ENCODE results near the gene CHN2.

The CHN2 gene

GRCh38 chr7:29335188-29336083 lies 140.9 kb downstream of the CHN2 start:
- no peak for DNase-seq (ENCODE audit: low read depth)

- DNase-seq (ENCODE audit: low read depth) = no peak
Measured at GRCh38 chr7:29337546-29338116, 143.1 kb downstream of the CHN2 start.

GRCh38 chr7:29340696-29341095 lies 146.1 kb downstream of the CHN2 start:
- no peak for DNase-seq (ENCODE audit: low read depth)

- DNase-seq (ENCODE audit: low read depth) = no peak
Measured at GRCh38 chr7:29341156-29341555, 146.6 kb downstream of the CHN2 start.

- no peak for DNase-seq (ENCODE audit: low read depth)
Measured at GRCh38 chr7:29342761-29343160, 148.2 kb downstream of the CHN2 start.

GRCh38 chr7:29343399-29343798 lies 148.8 kb downstream of the CHN2 start:
- DNase-seq (ENCODE audit: low read depth) = no peak

- no peak for DNase-seq (ENCODE audit: low read depth)
Measured at GRCh38 chr7:29344334-29344978, 149.9 kb downstream of the CHN2 start.

GRCh38 chr7:29345590-29345989 lies 151.0 kb downstream of the CHN2 start:
- DNase-seq (ENCODE audit: low read depth) = no peak

GRCh38 chr7:29346231-29346978 lies 151.8 kb downstream of the CHN2 start:
- no peak for DNase-seq (ENCODE audit: low read depth)

- no peak for DNase-seq (ENCODE audit: low read depth)
Measured at GRCh38 chr7:29349362-29349761, 154.8 kb downstream of the CHN2 start.

- DNase-seq (ENCODE audit: low read depth) = no peak
Measured at GRCh38 chr7:29350351-29350750, 155.8 kb downstream of the CHN2 start.

GRCh38 chr7:29352041-29352440 lies 157.5 kb downstream of the CHN2 start:
- no peak for DNase-seq (ENCODE audit: low read depth)

- DNase-seq (ENCODE audit: low read depth) = no peak
Measured at GRCh38 chr7:29353810-29354209, 159.2 kb downstream of the CHN2 start.

GRCh38 chr7:29354340-29354739 lies 159.8 kb downstream of the CHN2 start:
- DNase-seq (ENCODE audit: low read depth) = no peak

GRCh38 chr7:29355388-29355787 lies 160.8 kb downstream of the CHN2 start:
- no peak for DNase-seq (ENCODE audit: low read depth)

GRCh38 chr7:29356631-29357030 lies 162.1 kb downstream of the CHN2 start:
- DNase-seq (ENCODE audit: low read depth) = no peak

- no peak for DNase-seq (ENCODE audit: low read depth)
Measured at GRCh38 chr7:29359482-29360093, 165.0 kb downstream of the CHN2 start.

GRCh38 chr7:29360633-29361625 lies 166.4 kb downstream of the CHN2 start:
- DNase-seq (ENCODE audit: low read depth) = no peak

GRCh38 chr7:29362380-29362779 lies 167.8 kb downstream of the CHN2 start:
- no peak for DNase-seq (ENCODE audit: low read depth)

GRCh38 chr7:29363636-29364425 lies 169.3 kb downstream of the CHN2 start:
- no peak for DNase-seq (ENCODE audit: low read depth)
